ENCODE measurements around the gene KCNJ12. TPM values are rescaled to one million over a fixed set of nuclear protein-coding genes. Genes with fewer than 3 reads are reported as not detected.
"Not testable (repeated sequence)": the region's sequence is repeated elsewhere in the genome, so short reads cannot be mapped to it uniquely, and the experiment has no call there.

The KCNJ12 gene
- total RNA-seq, result 10 to 100 TPM in 1 of 4 donors, 1 to 10 TPM in 3; 3.8 to 14.2 (median 6.3) TPM

DNA sequence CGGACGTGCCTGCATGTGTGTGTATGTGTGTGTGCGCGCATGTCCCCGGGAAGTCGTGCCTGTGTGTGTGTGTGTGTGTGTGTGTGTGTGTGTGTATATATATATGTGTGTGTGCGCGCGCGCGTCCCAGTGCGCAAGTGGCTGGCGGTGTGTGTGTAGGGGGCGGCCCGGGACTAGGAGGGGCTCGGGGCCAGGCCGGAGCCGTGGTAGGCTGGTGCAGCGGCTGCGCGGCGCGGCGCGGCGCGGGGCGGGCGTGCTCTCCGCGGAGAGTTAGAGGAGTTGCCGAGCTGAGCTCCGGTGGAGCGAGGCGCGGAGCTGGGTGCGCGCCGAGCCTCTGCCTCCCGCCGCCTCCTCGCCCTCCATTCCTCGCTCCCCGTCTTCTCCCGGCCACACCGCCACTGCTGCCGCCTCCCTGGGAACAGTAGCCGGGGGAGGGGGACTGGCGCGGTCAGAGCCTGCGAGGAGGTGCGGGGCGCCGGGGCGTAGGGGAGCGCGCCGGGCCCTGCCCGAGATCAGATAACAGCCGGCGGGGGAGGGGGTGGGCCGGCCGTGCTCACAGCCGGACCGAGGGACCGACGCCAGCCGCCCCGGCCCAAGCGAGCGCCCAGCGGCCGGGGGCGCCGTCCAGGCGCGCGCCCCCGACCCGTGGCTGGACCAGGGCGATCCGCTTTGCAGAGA is at the start of gene KCNJ12:
Gene KCNJ12 (plus strand): TSS at position 277 of the 678 bp plus-strand sequence. CDS start 38,986 bp downstream, outside the sequence.
- H3K4me3 ChIP-seq (ENCODE audit: low read depth, poor library complexity, severe bottlenecking), result peak within 1 kb of the TSS; percentile 26
- intact Hi-C loops (cut with DNase I; ENCODE audit: low total_unique reads), result no loop called here
- DNase-seq (ENCODE audit: low spot score in 2 of 2), result no peak
- no peak for TF ChIP-seq POLR2A (IDR thresholded peaks at IDR 0.05)
- TF ChIP-seq, protein P1, sequence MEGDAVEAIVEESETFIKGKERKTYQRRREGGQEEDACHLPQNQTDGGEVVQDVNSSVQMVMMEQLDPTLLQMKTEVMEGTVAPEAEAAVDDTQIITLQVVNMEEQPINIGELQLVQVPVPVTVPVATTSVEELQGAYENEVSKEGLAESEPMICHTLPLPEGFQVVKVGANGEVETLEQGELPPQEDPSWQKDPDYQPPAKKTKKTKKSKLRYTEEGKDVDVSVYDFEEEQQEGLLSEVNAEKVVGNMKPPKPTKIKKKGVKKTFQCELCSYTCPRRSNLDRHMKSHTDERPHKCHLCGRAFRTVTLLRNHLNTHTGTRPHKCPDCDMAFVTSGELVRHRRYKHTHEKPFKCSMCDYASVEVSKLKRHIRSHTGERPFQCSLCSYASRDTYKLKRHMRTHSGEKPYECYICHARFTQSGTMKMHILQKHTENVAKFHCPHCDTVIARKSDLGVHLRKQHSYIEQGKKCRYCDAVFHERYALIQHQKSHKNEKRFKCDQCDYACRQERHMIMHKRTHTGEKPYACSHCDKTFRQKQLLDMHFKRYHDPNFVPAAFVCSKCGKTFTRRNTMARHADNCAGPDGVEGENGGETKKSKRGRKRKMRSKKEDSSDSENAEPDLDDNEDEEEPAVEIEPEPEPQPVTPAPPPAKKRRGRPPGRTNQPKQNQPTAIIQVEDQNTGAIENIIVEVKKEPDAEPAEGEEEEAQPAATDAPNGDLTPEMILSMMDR (IDR thresholded peaks at IDR 0.05), result no peak
- WGBS, 2 donors, result 2 to 3% methylated on average over 24 to 38 of the region's 82 CpGs

DNA sequence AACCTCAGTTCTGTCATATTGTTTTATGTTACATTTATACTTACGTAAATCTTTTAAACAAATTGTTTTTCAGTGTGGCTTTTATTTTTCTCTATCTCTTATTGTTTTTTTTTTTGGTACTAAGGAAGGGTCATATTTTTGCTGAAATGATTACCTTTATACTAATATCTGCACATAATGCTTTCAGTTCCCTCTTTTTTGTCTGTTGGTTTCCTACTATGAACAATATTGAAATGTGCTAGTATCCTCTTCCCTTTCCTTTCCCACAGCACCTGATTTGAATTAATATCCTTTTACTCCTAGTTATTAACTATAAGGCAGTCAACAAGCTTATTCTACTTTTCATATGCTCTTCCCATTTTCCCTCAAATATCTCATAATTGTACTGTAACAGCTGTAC is 48.2 kb upstream of the KCNJ12 start:
- H3K4me3 ChIP-seq (ENCODE audit: low read depth, poor library complexity, severe bottlenecking); DNase-seq (ENCODE audit: low spot score in 2 of 2); intact Hi-C loops (cut with DNase I; ENCODE audit: low total_unique reads): not testable (repeated sequence)
- 89 to 91% methylated on average over 1 of the region's 1 CpG for WGBS, 2 donors

DNA sequence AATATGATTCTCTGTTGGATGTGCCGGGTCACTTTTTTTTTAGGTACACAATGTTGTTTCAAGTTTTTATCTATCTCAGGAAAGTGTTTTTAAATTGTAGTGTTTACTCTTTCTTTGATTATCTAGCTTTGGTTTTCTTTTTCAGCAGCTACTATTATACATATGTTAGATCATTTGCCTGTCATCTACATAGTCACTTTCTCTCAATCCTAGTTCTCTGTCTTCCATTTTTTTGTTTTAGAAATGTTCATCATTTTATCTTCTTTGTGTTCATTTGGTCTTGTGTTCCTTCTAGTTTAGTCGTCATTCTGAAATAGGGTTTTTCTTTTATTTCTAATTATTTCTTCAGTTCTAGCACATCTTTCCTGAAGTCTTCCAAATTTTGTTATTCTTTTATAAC is 47.4 kb upstream of the KCNJ12 start:
- WGBS, 2 donors, result 83 to 85% methylated on average over 2 of the region's 2 CpGs
- H3K4me3 ChIP-seq (ENCODE audit: low read depth, poor library complexity, severe bottlenecking); DNase-seq (ENCODE audit: low spot score in 2 of 2); intact Hi-C loops (cut with DNase I; ENCODE audit: low total_unique reads): not testable (repeated sequence)

DNA sequence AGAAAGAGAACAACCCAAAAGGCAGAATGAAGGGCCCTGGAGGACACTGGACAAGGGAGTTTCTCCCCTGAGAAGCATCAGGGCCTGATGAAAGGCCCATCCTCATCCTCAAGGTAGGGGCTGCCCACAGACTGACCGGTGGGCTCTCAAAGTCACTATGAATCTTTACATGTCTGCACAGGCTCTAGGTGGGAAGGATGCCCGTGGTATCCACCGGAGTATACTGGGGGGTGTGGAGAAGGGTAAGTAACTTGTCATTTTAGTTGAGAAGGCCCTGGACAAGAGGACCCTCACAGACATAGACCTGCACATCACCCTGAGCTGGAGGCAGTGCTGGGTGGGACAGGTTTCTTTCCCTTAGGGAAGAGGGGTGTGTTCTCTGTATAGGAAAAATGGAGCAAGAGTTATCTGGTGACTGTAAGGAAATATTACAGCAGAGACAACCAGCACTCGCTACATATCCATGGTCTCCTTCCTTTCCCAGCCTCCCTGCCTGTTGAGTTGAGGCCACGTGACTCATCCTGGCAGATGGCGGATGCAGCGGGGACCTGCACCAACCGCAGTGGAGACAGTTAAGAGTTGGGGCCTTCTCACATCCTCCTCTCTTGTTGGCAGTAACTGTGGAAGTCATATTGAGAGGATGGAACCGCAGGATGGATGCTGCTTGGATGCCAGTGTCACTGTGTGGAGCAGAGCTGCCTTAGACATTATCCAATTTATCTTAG is 45.6 kb upstream of the KCNJ12 start:
- DNase-seq (ENCODE audit: low spot score in 2 of 2), result no peak
- WGBS, 2 donors, result 82 to 86% methylated on average over 9 of the region's 9 CpGs
- intact Hi-C loops (cut with DNase I; ENCODE audit: low total_unique reads), result no loop called here
- TF ChIP-seq POLR2A (IDR thresholded peaks at IDR 0.05), result no peak
- TF ChIP-seq, protein P1 (IDR thresholded peaks at IDR 0.05), result no peak
- H3K4me3 ChIP-seq (ENCODE audit: low read depth, poor library complexity, severe bottlenecking), result no peak overlapping the region

DNA sequence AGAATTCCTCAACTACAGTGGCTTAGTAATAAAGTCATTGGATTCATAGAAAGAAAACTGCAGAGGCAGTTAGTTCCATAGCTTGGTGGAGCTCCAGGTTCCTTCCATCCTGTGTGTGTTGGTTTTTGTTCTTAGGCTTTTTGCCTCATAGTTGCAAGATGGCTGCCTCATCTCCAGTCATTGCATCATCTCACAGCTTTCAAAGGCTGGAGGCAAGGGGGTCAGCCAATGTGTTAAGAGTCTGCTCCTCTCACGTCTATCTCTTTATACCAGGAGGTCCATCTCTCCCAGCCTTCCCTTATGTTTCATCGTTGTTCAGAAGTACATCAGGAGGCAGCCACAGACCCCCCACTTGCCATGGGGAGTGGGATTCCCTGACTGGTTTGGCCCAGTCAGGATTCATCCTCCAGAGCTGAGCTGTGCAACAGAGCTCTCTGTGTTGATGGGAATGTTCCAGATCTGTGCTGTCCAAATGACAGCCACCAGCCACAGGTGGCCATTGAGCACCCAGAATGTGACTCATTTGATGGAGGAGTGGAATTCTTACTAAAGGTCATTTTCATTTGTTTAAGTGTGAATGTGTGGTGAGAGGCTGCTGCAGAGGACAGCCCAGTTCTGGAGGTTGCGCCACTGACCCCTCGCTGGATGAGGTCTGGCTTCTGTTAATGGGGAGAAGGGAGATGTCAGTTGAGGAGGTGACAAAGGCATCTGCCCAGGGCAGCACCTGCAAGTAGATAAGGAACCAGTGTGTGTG is 39.4 kb upstream of the KCNJ12 start:
- DNase-seq (ENCODE audit: low spot score in 2 of 2); H3K4me3 ChIP-seq (ENCODE audit: low read depth, poor library complexity, severe bottlenecking); intact Hi-C loops (cut with DNase I; ENCODE audit: low total_unique reads): not testable (repeated sequence)
- 76 to 80% methylated on average over 4 of the region's 4 CpGs for WGBS, 2 donors

DNA sequence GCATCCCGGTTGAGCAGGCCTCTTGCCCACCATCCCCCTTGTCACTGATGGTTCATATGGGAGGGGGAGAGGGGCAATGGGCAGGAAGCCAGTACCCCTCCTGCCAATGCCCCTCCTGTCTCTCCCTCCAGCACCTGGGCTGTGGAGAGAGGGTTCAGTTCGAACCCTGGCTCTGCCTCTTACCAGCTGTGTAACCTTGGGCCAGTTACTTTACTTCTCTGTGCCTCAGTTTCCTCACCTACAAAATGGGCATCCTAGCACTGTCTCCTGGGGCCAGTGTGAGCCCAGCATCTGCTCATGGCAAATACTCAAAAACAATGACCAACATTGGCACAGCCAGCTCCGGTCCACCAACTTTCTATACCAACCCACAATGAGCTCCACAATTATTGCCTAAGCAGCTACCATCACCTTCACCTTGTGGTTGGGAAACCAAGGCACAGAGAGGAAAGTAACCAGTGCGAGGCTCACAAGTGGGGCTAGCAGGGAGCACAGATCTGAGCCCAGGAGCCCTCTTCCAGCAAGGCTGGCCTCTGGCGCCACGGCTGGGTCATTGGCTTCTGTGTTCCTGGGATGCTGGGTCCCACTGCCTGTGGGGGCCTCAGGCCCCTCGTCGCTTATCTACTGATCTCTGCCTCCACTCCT is 38.1 kb upstream of the KCNJ12 start:
- WGBS, 2 donors, result 71% methylated on average over 8 of the region's 8 CpGs
- H3K4me3 ChIP-seq (ENCODE audit: low read depth, poor library complexity, severe bottlenecking); intact Hi-C loops (cut with DNase I; ENCODE audit: low total_unique reads): not testable (repeated sequence)
- DNase-seq (ENCODE audit: low spot score in 2 of 2), result peak in 1 of 2 donors; percentile 63

DNA sequence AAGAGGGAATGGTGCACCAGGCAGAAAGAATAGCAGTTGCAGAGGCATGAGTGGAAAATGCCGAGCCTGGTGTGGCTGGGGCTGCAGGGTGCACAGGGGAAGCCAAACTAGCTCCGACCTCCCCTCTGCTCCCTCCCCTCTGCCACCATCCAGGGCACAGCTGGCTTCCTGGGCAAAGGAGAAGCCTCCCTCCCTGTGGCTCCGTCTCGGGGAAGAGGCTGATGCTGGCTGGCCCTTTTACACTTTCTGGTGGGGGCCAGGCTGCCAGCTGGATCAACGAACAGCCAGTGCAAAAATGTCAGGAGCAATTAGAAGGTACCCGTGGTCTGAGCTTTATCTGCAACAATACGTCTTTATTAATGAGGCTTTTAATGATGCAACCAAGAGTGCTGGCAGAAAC is 37.1 kb upstream of the KCNJ12 start:
- intact Hi-C loops (cut with DNase I; ENCODE audit: low total_unique reads), result no loop called here
- WGBS, 2 donors, result 43 to 50% methylated on average over 7 of the region's 7 CpGs
- DNase-seq (ENCODE audit: low spot score in 2 of 2), result peak in 1 of 2 donors; percentile 76
- no peak overlapping the region for H3K4me3 ChIP-seq (ENCODE audit: low read depth, poor library complexity, severe bottlenecking)
- no peak for TF ChIP-seq POLR2A (IDR thresholded peaks at IDR 0.05)
- TF ChIP-seq, protein P1 (IDR thresholded peaks at IDR 0.05), result no peak

DNA sequence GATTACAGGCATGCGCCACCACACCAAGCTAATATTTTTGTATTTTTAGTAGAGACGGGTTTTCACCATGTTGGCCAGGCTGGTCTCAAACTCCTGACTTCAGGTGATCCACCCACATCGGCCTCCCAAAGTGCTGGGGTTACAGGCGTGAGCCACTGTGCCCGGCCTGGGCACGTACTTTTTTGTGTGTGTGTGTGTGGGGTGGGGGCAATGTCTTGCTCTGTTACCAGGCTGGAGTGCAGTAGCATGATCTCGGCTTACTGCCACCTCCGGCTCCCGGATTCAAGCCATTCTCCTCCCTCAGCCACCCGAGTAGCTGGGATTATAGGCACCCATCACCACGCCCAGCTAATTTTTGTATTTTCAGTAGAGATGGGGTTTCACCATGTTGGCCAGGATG is 36.6 kb upstream of the KCNJ12 start:
- intact Hi-C loops (cut with DNase I; ENCODE audit: low total_unique reads); H3K4me3 ChIP-seq (ENCODE audit: low read depth, poor library complexity, severe bottlenecking): not testable (repeated sequence)
- peak in 1 of 2 donors; percentile 76 for DNase-seq (ENCODE audit: low spot score in 2 of 2)
- WGBS, 2 donors, result 89 to 94% methylated on average over 11 of the region's 11 CpGs

DNA sequence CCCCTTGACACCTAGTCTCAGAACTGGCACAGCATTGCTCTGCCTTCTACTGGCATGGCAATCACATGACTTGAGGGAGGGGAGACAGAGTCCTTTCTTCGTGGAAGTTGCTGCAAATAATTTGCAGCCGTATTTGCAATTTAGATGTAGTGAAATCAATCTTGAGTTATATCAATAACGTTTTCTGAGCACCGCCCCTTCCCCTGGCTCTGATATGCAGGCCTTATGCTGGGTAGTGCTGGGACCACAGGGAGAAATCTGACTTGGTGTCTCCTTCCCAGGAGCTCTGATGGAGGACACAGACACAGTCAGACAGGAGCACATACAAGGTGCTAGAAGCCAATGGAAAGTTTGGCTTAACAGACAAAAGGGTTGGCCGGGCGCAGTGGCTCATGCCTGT is 35.8 kb upstream of the KCNJ12 start:
- intact Hi-C loops (cut with DNase I; ENCODE audit: low total_unique reads); H3K4me3 ChIP-seq (ENCODE audit: low read depth, poor library complexity, severe bottlenecking): not testable (repeated sequence)
- peak in 1 of 2 donors; percentile 34 for DNase-seq (ENCODE audit: low spot score in 2 of 2)
- WGBS, 2 donors, result 87 to 89% methylated on average over 6 of the region's 6 CpGs

DNA sequence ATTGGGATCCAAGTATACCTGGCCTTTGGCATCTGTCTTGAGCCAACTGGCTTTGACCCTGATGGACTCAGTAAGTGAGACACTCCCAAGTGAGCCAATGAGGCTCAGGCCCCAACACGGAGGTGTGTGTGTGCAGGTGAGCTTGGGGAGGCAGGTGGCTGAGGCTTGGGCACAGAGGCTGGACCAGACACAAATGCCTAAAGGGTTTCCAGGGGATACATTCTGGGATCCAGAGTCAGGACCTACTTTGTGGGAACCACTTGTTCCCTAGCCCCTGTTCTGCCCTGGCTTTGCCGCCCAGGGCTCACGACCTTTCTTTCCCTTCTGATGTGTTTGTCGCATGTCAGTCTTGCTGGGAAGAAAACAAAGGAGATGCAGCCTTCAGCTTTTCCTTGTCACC is 34.9 kb upstream of the KCNJ12 start:
- 84 to 94% methylated on average over 3 to 4 of the region's 4 CpGs for whole genome bisulfite sequencing, 2 donors
- DNase-seq (ENCODE audit: low spot score in 2 of 2), result peak in 1 of 2 donors; percentile 53
- H3K4me3 ChIP-seq (ENCODE audit: low read depth, poor library complexity, severe bottlenecking); intact Hi-C loops (cut with DNase I; ENCODE audit: low total_unique reads): not testable (repeated sequence)
